NT2/D1 (cell line): Measurements from ENCODE around the gene CYP39A1.

ENCODE experiments used
- DNase-seq: peaks from one replicate; pipeline ENCODE4 v3.0.0-alpha.2; 2011; ENCODE audit warnings: low read depth, low spot score
- H3K27me3 ChIP-seq: 2 replicates; pipeline ENCODE4 v1.6.0; 2011; ENCODE audit warnings: mild to moderate bottlenecking; ENCODE audit not compliant: insufficient read length, insufficient read depth
- H3K36me3 ChIP-seq: 2 replicates; pipeline ENCODE4 v1.6.1; 2011; ENCODE audit warnings: mild to moderate bottlenecking, low read length, mixed read lengths; ENCODE audit not compliant: insufficient read depth, insufficient read length
- H3K4me1 ChIP-seq: 2 replicates; pipeline ENCODE4 v1.5.1; 2011; ENCODE audit not compliant: insufficient read depth, insufficient read length
- H3K4me3 ChIP-seq: 2 replicates; pipeline ENCODE4 v1.5.1; 2011; ENCODE audit warnings: low read depth; ENCODE audit not compliant: insufficient read length
- H3K9ac ChIP-seq: 2 replicates; pipeline ENCODE4 v1.6.0; 2011; ENCODE audit warnings: low read depth; ENCODE audit not compliant: insufficient read length
- H3K9me3 ChIP-seq: 2 replicates; pipeline ENCODE4 v1.5.1; 2011; ENCODE audit warnings: mild to moderate bottlenecking, low read length; ENCODE audit not compliant: insufficient read depth
- SUZ12 ChIP-seq: IDR thresholded peaks from 2 replicates; pipeline ENCODE4 v1.6.1; 2011; ENCODE audit not compliant: insufficient read length, insufficient read depth; ENCODE audit errors: extremely low read depth
- YY1 ChIP-seq: IDR thresholded peaks from 2 replicates; pipeline ENCODE4 v1.6.1; 2011; ENCODE audit not compliant: insufficient read length, insufficient read depth
- ZNF274 ChIP-seq: IDR thresholded peaks from 2 replicates; pipeline ENCODE4 v1.6.1; 2011; ENCODE audit warnings: mild to moderate bottlenecking, low read depth, low read length

Gene CYP39A1

DNA sequence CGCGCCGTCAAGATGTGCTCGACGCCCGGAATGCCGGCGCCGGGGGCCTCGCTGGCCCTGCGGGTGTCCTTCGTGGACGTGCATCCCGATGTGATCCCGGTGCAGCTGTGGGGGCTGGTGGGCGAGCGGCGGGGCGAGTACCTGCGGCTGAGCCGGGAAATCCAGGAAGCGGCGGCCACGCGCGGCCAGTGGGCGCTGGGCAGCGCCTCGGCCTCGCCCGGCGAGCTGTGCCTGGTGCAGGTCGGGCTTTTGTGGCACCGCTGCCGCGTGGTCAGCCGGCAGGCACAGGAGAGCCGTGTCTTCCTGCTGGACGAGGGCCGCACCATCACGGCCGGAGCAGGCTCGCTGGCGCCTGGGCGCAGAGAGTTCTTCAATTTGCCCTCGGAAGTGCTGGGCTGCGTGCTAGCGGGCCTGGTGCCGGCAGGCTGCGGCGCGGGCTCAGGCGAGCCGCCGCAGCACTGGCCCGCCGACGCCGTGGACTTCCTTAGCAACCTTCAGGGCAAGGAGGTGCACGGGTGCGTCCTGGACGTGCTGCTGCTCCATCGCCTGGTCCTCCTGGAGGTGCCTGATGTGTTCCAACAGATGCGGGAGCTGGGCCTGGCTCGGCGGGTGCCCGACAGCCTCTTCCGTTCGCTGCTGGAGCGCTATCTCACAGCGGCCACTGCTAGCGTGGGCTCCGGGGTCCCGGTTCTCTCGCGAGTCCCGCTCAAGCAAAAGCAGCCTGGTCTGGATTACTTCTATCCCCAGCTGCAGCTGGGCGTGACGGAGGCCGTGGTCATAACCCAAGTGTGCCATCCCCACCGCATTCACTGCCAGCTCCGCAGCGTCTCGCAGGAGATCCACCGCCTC, 35.7 kb upstream of the CYP39A1 start:
- H3K9me3 ChIP-seq: no peaks in the 10 kb centered on the region
- H3K36me3 ChIP-seq: no peaks in the 10 kb centered on the region
- H3K9ac ChIP-seq: no peak overlapping the region
- no peak for DNase-seq
- no peak overlapping the region for H3K4me3 ChIP-seq
- no peaks in the 10 kb centered on the region for H3K27me3 ChIP-seq
- TF ChIP-seq YY1: no peak
- TF ChIP-seq ZNF274: no peak
- TF ChIP-seq SUZ12: no peak
- no peaks in the 10 kb centered on the region for H3K4me1 ChIP-seq

DNA sequence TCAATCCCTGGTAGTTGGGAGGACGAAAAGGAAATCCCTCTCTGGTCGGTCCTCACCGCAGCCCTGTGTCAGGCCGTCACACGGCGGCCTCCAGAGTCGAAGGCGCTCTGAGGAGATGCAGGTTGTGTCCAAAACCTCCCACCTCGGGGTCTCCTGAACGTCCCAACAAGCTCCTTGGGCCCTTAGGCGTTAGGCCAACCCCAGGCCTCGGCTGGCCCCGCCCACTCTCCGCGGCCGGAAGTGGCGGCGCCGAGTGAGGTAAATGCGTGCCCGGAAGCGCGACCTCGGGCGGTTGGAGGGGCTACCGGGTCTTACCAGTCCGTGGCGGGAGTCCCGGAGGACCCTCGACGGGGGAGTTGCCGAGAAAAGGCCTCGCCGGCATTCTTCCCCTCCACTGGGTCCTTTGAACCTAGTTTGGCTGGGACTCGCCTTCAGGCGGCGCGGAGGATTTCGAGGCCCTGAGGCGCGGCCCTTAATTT, 35.0 kb upstream of the CYP39A1 start, which contains the start of gene TDRD6:
Gene TDRD6 (plus strand): TSS at position 267 of the 479 bp plus-strand sequence. CDS start 244 bp downstream, outside the sequence.
- Histone ChIP-seq H3K4me3 (no peak within 1 kb of the TSS), H3K9ac (no peak within 1 kb of the TSS), H3K27me3 (no peaks in the 10 kb centered on the region), H3K36me3 (no peaks in the 10 kb centered on the region), H3K9me3 (no peaks in the 10 kb centered on the region), H3K4me1 (no peaks in the 10 kb centered on the region)
- no peak for TF ChIP-seq YY1
- no peak for TF ChIP-seq ZNF274
- no peak for TF ChIP-seq SUZ12
- no peak for DNase-seq

DNA sequence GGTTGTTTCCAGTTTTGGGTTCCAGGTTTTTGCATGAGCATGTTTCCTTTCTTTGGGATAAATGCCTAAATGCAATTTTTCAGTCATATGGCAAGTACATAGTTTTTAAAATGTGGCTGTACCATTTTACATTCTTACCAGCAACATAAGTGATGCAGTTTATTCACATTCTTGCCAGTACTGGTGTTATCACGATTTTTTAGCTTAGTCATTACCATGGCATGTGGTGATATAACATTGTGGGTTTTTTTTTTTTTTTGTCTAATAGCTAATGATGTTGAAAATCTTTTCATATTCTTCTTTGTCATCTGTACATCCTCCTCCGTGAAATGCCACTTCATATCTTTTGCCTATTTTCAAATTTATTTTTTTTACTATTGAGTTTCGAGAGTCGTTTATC, 32.2 kb upstream of the CYP39A1 start:
- H3K4me3 ChIP-seq: no peak overlapping the region
- H3K4me1 ChIP-seq: no peaks in the 10 kb centered on the region
- no peak overlapping the region for H3K9ac ChIP-seq
- no peak for DNase-seq
- no peaks in the 10 kb centered on the region for H3K9me3 ChIP-seq
- H3K36me3 ChIP-seq: no peaks in the 10 kb centered on the region
- TF ChIP-seq ZNF274: no peak
- no peak for TF ChIP-seq SUZ12
- TF ChIP-seq YY1: no peak
- H3K27me3 ChIP-seq: no peaks in the 10 kb centered on the region

DNA sequence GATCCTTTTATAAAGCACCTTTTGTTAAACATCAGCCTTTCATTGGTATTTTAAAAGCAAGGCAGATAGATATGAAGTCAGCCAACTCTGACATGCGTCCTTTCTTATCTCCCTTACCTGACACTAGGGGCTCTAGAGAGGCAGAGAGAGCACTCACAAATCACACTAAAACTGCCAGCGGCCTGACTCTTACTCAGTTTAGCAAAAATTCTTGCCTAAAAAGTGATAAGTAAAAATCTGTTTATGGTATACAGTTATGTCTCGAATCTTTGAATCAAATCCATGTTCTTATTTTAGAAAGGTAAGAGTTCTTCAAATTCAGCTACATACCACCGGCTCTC, 24.7 kb upstream of the CYP39A1 start:
- Histone ChIP-seq H3K27me3 (no peaks in the 10 kb centered on the region), H3K9ac (no peak overlapping the region), H3K36me3 (no peaks in the 10 kb centered on the region), H3K9me3 (no peaks in the 10 kb centered on the region), H3K4me3 (no peak overlapping the region), H3K4me1 (no peaks in the 10 kb centered on the region)
- DNase-seq: no peak
- TF ChIP-seq SUZ12: no peak
- TF ChIP-seq ZNF274: no peak
- TF ChIP-seq YY1: no peak

DNA sequence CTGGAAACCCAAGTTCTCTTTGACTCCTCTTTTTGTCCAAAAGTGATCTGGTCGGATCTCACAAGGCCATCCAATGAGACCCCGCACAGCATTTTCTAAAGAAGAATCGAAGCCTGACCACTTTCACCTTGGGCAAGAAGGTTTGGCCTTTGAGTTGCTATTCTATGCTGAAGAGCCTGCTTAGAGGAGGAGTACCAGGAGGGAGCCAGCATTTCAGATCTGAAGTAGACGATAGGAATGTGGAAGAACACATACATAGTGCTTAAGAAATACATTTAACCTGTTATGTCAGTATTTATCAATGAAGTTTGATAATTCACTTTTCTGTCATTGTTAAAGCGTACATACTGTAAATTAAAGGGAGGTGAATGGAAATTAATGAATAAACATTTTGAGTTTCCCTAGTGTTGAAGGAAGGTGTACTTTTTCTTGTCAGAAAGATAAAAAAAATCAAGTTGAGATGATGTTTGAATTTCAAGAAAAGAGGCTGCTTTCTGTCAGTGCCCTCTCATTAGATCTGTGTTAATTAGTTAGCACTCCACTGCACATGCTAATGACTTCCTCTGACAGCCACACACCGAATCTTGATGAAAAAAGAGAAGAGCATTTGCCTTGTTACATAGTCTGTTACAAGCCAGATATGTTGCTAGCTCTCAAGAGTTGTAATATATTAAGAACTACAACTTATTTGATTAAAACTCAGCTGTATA, 24.1 kb upstream of the CYP39A1 start:
- TF ChIP-seq ZNF274 (no peak), SUZ12 (no peak), YY1 (no peak)
- H3K27me3 ChIP-seq: no peaks in the 10 kb centered on the region
- H3K9me3 ChIP-seq: no peaks in the 10 kb centered on the region
- no peak overlapping the region for H3K4me3 ChIP-seq
- H3K36me3 ChIP-seq: no peaks in the 10 kb centered on the region
- H3K4me1 ChIP-seq: no peaks in the 10 kb centered on the region
- H3K9ac ChIP-seq: no peak overlapping the region
- DNase-seq: no peak

DNA sequence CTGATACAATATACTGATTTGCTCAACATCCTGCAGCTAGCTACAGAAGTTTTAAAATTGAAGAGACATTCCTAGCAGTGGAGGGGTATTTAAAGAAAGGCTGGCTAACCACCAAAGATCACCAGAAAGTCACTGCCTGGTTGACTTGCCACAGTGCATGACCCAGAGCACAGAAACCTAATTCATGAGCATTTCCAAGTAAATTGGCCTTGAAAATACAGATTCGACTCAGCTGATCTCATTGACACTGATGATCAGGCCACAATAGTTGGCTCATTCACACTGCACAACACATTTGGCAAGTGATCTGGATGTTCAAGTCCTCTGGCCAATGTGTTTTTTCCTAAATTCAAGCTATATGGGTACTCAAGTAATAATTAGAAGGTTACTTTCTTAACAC, 21.8 kb upstream of the CYP39A1 start:
- Histone ChIP-seq H3K36me3 (no peaks in the 10 kb centered on the region), H3K9me3 (no peaks in the 10 kb centered on the region), H3K27me3 (no peaks in the 10 kb centered on the region), H3K4me3 (no peak overlapping the region), H3K9ac (no peak overlapping the region), H3K4me1 (no peaks in the 10 kb centered on the region)
- TF ChIP-seq ZNF274: no peak
- TF ChIP-seq YY1: no peak
- no peak for TF ChIP-seq SUZ12
- no peak for DNase-seq

DNA sequence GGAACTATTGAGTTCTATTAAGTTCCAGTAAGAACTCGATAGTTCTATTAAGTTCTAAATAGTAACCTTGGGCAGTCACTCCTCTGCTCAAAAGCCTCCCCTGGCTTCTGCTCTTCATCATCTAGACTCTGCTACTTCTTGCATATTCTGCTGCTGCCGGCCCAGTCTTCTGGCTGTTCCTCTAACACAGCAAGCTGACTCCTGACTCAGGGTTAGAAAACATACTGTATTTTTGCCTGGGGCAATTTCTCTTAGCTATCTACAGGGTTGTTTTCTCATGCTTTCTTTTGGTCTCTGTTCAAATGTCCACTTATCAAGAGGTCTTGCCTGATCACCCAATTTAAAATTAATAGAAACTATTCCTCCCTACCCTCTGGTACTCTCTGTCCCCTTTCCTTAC, 14.8 kb upstream of the CYP39A1 start:
- Histone ChIP-seq H3K4me3 (no peak overlapping the region), H3K9me3 (no peaks in the 10 kb centered on the region), H3K36me3 (no peaks in the 10 kb centered on the region), H3K27me3 (no peaks in the 10 kb centered on the region), H3K9ac (no peak overlapping the region), H3K4me1 (no peaks in the 10 kb centered on the region)
- DNase-seq: no peak
- TF ChIP-seq SUZ12: no peak
- TF ChIP-seq ZNF274: no peak
- no peak for TF ChIP-seq YY1
